GM12874 (cell line): Measurements from ENCODE around the gene HCN2.

ENCODE experiments used
- TF ChIP-seq, protein P1 (sequence below): IDR thresholded peaks from 2 replicates; pipeline ENCODE4 v1.5.1; 2011; ENCODE audit warnings: low read depth, mild to moderate bottlenecking, control low read depth, low read length, moderate library complexity; ENCODE audit not compliant: insufficient read depth

The HCN2 gene

DNA sequence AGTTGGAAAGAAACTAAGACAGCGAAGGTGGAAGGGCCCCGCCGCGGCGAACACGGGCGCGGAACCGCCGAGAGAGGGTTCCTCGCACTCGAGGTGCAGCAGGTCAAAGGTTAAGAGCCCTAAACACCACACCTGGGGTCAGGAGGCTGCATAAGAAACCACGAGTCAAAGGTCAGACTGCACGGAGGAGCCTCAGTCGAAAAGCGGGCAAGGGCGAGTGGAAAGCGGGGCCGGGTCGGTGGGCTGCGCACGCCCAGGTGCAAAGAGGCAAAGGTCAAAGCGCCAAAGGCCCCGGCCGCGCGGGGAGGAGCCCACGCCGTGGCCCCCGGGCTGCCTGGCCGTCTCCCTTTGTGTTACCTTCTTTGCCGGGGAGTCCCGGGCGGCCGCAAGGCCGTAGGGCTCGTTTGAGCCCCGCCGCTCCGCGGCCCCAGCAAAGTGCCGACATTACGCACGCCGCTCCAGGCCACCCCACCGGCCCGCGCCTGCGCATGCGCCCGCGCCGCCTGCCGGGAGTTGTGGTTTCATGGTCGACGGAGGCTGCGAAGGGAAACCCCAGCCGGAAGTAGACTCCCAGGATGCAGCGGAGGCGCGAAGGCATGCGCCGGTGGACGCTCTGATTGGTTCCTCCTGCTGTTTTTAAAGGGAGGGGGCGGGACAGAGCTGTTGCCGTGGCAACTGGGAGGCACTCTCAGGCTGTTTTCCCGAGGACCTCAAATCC is 43.5 kb downstream of the HCN2 start, which contains the start of gene POLRMT:
Gene POLRMT (minus strand): TSS at position 470 of the 718 bp plus-strand sequence. CDS start 25 bp downstream, at position 445.
- TF ChIP-seq, protein P1, sequence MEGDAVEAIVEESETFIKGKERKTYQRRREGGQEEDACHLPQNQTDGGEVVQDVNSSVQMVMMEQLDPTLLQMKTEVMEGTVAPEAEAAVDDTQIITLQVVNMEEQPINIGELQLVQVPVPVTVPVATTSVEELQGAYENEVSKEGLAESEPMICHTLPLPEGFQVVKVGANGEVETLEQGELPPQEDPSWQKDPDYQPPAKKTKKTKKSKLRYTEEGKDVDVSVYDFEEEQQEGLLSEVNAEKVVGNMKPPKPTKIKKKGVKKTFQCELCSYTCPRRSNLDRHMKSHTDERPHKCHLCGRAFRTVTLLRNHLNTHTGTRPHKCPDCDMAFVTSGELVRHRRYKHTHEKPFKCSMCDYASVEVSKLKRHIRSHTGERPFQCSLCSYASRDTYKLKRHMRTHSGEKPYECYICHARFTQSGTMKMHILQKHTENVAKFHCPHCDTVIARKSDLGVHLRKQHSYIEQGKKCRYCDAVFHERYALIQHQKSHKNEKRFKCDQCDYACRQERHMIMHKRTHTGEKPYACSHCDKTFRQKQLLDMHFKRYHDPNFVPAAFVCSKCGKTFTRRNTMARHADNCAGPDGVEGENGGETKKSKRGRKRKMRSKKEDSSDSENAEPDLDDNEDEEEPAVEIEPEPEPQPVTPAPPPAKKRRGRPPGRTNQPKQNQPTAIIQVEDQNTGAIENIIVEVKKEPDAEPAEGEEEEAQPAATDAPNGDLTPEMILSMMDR = no peak

DNA sequence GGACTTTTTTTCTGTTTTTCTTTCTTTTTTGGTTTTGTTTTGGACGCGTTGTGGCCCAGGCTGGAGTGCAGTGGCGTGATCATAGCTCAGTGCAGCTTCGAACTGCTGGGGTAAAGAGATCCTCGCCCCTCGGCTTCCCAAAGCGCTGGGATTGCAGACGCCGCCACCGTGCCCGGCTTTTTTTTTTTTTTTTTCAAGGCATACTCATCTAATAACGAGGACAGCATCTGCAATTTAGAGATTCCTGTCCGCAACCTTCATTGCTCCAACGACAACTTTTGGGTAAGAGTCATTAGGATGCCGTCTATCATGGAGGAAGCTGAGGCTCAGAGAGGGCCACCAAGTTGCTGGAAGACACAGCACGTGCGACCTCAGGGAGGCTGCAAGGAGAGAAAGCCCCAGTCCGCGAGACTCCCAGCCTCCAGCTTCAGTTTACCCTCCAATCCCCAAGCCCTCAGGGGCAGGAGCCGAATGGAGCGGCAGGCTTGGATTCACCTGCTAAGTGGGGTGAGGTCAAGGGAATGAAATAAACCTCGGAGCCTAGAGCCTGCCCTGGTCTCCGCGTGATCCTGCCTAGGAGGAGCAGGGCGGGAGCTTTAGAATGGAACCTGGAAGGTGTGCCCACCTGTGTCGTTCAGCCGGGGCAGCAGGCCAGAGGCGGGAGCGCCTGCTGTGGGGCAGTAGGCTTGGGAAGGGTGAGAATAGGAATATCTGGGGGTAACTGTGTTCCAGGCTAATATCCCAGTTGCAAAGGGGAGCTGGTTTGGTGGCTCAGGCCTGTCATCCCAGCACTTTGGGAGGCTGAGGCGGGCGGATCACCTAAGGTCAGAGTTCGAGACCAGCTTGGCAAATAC is 44.3 kb downstream of the HCN2 start:
- TF ChIP-seq, protein P1 = no peak

DNA sequence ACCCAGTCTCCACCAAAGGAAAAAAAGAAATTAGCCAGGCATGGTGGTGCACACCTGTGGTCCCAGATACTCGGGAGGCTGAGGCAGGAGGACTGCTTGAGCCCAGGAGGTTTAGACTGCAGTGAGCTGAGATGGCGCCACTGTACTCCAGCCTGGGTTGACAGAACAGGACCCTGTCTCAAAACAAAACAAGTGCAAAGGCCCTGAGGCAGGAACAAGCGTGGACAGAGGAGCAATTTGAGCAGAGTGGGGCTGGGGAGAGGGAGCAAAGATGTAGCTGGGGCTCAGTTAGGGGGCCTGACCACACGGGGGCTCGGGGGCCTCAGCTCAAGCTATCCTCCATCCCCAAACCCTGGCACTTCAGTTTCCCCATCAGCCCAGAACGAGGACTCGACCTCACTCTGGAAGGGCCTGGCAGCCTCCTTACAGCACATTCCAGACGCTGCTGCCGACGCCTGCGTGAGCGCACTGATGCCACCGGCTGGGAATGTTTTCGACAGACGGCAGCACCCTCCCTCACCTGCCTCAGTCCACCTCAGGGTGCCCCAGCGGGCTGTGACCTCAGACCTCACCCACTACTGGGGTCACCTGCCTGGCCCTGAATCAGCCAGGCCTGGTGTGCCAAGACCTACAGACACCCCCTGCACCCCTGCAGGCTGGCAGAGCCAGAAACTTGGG is 45.4 kb downstream of the HCN2 start:
- TF ChIP-seq, protein P1 = no peak

DNA sequence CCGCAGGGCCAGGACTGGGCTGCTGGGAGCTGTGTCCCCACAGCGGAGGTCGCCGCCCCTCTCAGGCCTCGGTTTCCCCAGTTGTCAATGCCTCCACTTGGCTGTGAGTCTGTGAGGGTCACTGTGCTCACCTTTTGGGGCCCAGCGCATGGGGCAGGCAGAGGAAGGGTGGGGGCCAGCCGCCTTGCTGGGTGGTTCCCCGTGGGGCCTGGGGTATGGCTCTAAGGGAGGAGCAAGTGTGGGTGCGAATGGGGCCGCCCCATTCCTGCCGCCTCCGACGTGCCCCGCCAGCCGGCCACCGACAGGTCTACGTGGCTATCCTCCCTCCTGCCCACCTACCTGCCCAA is 49.2 kb downstream of the HCN2 start:
- TF ChIP-seq, protein P1 = no peak

DNA sequence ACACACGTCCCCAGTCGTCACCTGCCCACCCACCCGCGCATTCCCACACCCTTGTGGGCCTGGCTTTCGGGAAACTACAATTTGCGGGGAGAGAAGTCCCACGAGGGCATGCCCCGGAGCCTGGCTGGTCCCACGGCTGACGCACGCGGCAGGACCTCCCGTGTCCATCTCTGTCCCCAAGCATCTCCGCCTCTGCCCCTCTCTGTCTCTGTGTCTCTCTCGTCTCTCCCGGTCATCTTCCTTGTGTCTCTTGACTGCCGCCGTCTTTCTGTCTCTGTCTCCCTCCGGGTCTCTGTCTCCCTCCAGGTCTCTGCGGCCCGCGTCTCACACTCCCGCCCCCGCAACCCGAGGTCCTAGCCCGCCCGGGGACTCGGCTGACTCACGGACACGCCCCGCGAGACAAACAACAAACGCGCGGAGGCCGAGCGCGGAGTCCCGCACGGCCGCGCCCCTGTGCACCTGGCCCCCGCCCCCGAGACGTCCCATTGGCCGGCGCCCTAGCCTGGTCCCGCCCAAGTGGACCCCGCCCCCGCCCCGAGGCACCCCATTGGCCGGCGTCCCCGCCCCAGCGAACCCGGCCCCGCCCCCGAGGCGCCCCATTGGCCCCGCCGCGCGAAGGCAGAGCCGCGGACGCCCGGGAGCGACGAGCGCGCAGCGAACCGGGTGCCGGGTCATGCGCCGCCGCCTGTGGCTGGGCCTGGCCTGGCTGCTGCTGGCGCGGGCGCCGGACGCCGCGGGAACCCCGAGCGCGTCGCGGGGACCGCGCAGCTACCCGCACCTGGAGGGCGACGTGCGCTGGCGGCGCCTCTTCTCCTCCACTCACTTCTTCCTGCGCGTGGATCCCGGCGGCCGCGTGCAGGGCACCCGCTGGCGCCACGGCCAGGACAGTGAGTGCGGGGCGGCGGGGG is 49.8 kb downstream of the HCN2 start, which contains the start of gene FGF22:
Gene FGF22 (plus strand): TSS at position 627 of the 908 bp plus-strand sequence. CDS start 47 bp downstream, at position 674.
- TF ChIP-seq, protein P1 = no peak

DNA sequence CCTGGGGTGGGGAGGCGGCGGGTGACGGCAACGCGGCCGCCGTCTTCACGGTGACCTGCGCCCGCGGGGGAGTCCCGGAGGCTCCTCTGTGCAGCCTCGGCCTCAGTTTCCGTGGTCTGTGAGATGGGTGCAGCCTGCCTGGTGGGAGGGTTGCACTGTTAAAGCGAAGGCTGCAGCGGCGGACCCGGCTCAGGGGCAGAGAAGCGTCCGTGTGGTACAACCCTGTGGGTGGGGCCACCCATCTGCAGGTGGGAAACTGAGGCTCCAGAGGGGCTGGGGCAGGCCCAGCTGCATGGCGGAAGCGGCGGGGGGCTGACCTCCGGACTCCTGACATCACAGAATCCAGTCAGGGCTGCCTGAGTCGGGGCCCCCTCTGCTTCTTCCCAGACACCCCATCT is 50.5 kb downstream of the HCN2 start:
- TF ChIP-seq, protein P1 = no peak
